ENCODE data around the gene CCBE1.

DNA sequence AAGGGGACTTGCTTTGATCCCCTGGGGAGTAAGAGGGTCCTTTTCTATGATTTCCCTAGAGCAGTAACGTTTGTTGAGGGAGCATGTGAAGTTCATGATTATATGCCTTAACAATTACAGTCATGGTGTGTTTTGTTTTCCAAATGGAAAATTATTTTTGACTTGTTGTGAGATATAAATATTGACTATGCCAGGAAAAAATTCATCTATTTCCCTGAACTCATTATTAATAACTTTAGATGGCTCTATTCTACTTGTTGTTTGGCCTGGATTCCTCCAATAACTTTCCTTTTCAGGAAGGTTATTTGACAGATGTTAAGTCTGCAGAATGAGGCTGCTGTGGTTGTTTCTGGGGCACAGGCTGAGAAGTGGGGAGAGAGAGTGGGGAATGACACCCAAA lies 266.1 kb downstream of the CCBE1 start:
- no peak for TF ChIP-seq CTCF (IDR thresholded peaks at IDR 0.05)
- no peak for TF ChIP-seq POLR2A (IDR thresholded peaks at IDR 0.05)
